Measurements from ENCODE around the gene TAS2R43. TPM values are rescaled to one million over a fixed set of nuclear protein-coding genes. Genes with fewer than 3 reads are reported as not detected.

The TAS2R43 gene, protein sequence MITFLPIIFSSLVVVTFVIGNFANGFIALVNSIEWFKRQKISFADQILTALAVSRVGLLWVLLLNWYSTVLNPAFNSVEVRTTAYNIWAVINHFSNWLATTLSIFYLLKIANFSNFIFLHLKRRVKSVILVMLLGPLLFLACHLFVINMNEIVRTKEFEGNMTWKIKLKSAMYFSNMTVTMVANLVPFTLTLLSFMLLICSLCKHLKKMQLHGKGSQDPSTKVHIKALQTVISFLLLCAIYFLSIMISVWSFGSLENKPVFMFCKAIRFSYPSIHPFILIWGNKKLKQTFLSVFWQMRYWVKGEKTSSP
- total RNA-seq: 0.19 and 1.4 TPM in 2 replicates

GRCh38 chr12:11092128-11092527 is at the start of gene TAS2R43:
Gene TAS2R43, minus strand, starts transcription at chr12:11092313. Its CDS starts 84 bp downstream, at chr12:11092229.

DNA sequence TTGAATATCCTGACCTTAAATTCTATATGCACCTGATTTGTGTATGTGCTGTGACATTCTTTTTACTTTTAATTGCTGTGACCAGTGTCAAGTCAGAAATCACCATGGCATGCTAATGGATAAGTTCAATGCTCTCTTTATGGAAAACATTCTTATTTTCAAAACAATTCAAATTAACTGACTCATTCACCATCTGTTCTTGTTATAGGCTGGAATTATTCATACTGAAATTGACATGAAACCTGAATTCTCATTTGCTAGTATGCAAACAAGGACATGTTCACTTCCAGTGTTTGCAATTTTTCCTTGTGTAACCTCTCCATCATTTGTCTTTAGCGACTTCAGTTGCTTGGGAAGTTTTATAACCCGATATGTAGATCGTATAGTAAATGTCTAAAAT is 42.2 kb upstream of the TAS2R43 start, which contains the start of gene TAS2R30:
Gene TAS2R30, minus strand, starts transcription at position 340 of the 400 bp plus-strand sequence. CDS start 400 bp downstream, outside the sequence.

DNA sequence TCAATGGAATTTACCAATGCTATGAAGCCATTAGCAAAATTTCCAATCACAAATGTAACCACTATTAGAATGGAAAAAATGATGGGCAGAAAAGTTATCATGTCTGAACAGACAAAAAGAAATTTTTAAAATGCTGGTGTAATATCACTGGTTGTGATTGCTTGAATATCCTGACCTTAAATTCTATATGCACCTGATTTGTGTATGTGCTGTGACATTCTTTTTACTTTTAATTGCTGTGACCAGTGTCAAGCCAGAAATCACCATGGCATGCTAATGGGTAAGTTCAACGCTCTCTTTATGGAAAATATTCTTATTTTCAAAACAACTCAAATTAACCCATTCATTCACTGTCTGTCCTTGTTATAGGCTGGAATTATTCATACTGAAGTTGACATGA is 29.9 kb downstream of the TAS2R43 start, which contains the start of gene TAS2R46:
Gene TAS2R46, minus strand, starts transcription at position 101 of the 400 bp plus-strand sequence. Its CDS starts 0 bp downstream, at position 101.

Other genes starting within 250 kb of the TAS2R43 start
- gene PRR4, start 242.8 kb downstream of the TAS2R43 start, total RNA-seq: 0.28 and 1.2 TPM in 2 replicates
- 7.3 and 18.3 TPM in 2 replicates for gene PRH1, start 208.1 kb downstream of the TAS2R43 start, total RNA-seq
- 0.58 and 1.1 TPM in 2 replicates for gene TAS2R13, start 182.8 kb downstream of the TAS2R43 start, total RNA-seq
- 0.19 TPM in 1 of 2 replicates, not detected in the other for gene PRH2, start 163.1 kb downstream of the TAS2R43 start, total RNA-seq
- gene TAS2R14, start 153.1 kb downstream of the TAS2R43 start, total RNA-seq: 1.5 and 3.7 TPM in 2 replicates
- 1.5 and 3.1 TPM in 2 replicates for gene TAS2R50, start 105.4 kb downstream of the TAS2R43 start, total RNA-seq
- 1.2 and 4.2 TPM in 2 replicates for gene TAS2R20, start 94.0 kb downstream of the TAS2R43 start, total RNA-seq
- gene TAS2R19, start 69.7 kb downstream of the TAS2R43 start, total RNA-seq: 2.1 and 7.3 TPM in 2 replicates
- 2.5 and 5.6 TPM in 2 replicates for gene TAS2R31, start 60.9 kb downstream of the TAS2R43 start, total RNA-seq
- gene TAS2R46, start 30.0 kb downstream of the TAS2R43 start, total RNA-seq: 1.5 and 2.8 TPM in 2 replicates
- 2.7 and 4.2 TPM in 2 replicates for gene TAS2R30, start 42.3 kb upstream of the TAS2R43 start, total RNA-seq
- 5.9 and 7.3 TPM in 2 replicates for gene SMIM10L1, start 78.9 kb upstream of the TAS2R43 start, total RNA-seq
- not detected in 2 replicates for gene TAS2R42, start 94.6 kb upstream of the TAS2R43 start, total RNA-seq
- not detected in 2 replicates for gene PRB3, start 177.4 kb upstream of the TAS2R43 start, total RNA-seq
- not detected in 2 replicates for gene PRB4, start 218.1 kb upstream of the TAS2R43 start, total RNA-seq